GM12878 (cell line): ENCODE data around the gene CLECL1.

Experiments
- CBFB ChIP-seq: IDR thresholded peaks from 2 replicates; pipeline ENCODE4 v1.6.1; 2016; ENCODE audit warnings: antibody characterized with exemption, low read depth
- CREB1 ChIP-seq: IDR thresholded peaks from 2 replicates; pipeline ENCODE4 v1.6.1; 2012; ENCODE audit warnings: low read depth, mild to moderate bottlenecking, inconsistent platforms
- CTCF ChIP-seq, 3 experiments: IDR thresholded peaks in 2 of 3; conservative IDR thresholded peaks in 1 of 3; 2 replicates each; pipeline ENCODE4 v1.5.1; 2011; ENCODE audit warnings: low read depth in 3 of 3, low read length in 3 of 3, mild to moderate bottlenecking in 3 of 3, control low read depth in 2 of 3, moderate library complexity in 2 of 3, inconsistent platforms in 1 of 3, mixed read lengths in 1 of 3; ENCODE audit not compliant: control insufficient read depth in 2 of 3, insufficient read depth in 1 of 3; ENCODE audit errors: extremely low read depth in 1 of 3
- EP300 ChIP-seq, 2 experiments: fragments of 150-350 bp in 1 of 2; IDR thresholded peaks; 2 replicates each; pipeline ENCODE4 v1.6.1; 2011 to 2012; ENCODE audit warnings: low read depth in 2 of 2, low read length in 2 of 2, borderline replicate concordance in 1 of 2, improper control_type of control experiment in 1 of 2, inconsistent platforms in 1 of 2; ENCODE audit not compliant: control insufficient read depth in 1 of 2
- FOXK2 ChIP-seq: fragments of 450-650 bp; IDR thresholded peaks from 2 replicates; pipeline ENCODE4 v1.6.1; 2017; ENCODE audit warnings: mild to moderate bottlenecking, moderate library complexity
- JUND ChIP-seq: IDR thresholded peaks from 2 replicates; pipeline ENCODE4 v1.6.1; 2012; ENCODE audit warnings: low read depth, mild to moderate bottlenecking, low read length, improper control_type of control experiment, moderate library complexity
- RCOR1 ChIP-seq: conservative IDR thresholded peaks from 2 replicates; pipeline ENCODE4 v1.6.1; 2012; ENCODE audit warnings: low read depth, low read length, improper control_type of control experiment
- TAF1 ChIP-seq: IDR thresholded peaks from 2 replicates; pipeline ENCODE4 v1.6.1; 2011; ENCODE audit warnings: mild to moderate bottlenecking, low read depth, low read length, borderline replicate concordance
- TF ChIP-seq, protein P1 (sequence below): IDR thresholded peaks from 2 replicates; pipeline ENCODE4 v1.6.1; 2012; ENCODE audit warnings: low read depth, low read length, improper control_type of control experiment
- TF ChIP-seq, protein P2 (sequence below): IDR thresholded peaks from 2 replicates; pipeline ENCODE4 v1.6.1; 2011; ENCODE audit warnings: borderline replicate concordance, low read depth, mild to moderate bottlenecking, moderate library complexity, low read length; ENCODE audit not compliant: insufficient read depth, poor library complexity, severe bottlenecking

DNA sequence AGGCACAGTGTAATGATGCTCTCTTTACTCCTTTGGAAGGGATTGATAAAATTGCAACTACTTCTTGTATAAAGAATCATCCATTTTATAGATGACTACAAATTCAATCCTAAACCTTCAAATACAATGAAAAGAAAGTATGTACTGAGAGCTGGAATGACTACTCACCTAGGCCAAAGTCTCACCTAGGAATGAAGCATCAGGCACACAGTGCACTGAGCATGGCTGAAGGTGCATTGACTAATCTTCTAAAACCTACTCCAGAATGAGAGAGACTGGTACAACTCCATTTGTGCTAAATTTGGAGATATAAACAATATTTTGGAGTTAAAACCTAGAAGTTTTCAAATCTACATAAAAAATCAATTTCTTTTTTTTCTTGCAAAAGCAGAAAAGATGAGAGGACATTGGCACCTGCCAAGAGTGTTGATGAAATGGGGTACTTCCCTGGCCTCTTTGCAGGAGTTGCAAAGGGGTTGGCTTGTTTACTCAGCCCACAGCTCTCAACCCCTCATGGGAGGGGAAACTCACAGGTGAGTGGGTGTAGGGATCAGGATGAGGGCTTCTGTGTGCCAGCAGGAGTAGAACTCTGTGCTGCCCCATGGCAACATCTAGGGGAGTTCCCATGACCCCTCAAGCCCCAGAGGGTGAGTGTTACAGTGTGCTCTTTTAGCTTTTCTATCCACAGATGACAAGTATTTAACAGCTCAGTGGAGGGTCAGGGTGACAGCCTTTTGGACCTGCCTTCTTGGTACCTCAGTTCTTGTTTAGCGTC is 31.3 kb downstream of the CLECL1 start:
- no peak for TF ChIP-seq CBFB
- no peak for TF ChIP-seq CTCF (IDR thresholded peaks at IDR 0.05 in 2 of 3, conservative IDR thresholded peaks at IDR 0.05 in 1 of 3; ENCODE audit: control insufficient read depth in 2 of 3, extremely low read depth in 1 of 3, insufficient read depth in 1 of 3, low read depth in 3 of 3, low read length in 3 of 3)
- TF ChIP-seq, protein P1, sequence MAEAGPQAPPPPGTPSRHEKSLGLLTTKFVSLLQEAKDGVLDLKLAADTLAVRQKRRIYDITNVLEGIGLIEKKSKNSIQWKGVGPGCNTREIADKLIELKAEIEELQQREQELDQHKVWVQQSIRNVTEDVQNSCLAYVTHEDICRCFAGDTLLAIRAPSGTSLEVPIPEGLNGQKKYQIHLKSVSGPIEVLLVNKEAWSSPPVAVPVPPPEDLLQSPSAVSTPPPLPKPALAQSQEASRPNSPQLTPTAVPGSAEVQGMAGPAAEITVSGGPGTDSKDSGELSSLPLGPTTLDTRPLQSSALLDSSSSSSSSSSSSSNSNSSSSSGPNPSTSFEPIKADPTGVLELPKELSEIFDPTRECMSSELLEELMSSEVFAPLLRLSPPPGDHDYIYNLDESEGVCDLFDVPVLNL = no peak
- TF ChIP-seq RCOR1 = no peak
- TF ChIP-seq, protein P2, sequence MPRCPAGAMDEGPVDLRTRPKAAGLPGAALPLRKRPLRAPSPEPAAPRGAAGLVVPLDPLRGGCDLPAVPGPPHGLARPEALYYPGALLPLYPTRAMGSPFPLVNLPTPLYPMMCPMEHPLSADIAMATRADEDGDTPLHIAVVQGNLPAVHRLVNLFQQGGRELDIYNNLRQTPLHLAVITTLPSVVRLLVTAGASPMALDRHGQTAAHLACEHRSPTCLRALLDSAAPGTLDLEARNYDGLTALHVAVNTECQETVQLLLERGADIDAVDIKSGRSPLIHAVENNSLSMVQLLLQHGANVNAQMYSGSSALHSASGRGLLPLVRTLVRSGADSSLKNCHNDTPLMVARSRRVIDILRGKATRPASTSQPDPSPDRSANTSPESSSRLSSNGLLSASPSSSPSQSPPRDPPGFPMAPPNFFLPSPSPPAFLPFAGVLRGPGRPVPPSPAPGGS = no peak
- TF ChIP-seq TAF1 = no peak
- TF ChIP-seq EP300 (IDR thresholded peaks at IDR 0.05; ENCODE audit: borderline replicate concordance in 1 of 2, control insufficient read depth in 1 of 2, low read depth in 2 of 2, low read length in 2 of 2) = no peak
- TF ChIP-seq CREB1 = no peak
- no peak for TF ChIP-seq JUND
- no peak for TF ChIP-seq FOXK2
